ENCODE measurements around the gene NDUFA3.

Gene NDUFA3

GRCh38 chr19:54141356-54141755 is 38.7 kb downstream of the NDUFA3 start:
- no peak for FAIRE-seq

- no peak for FAIRE-seq
Measured at GRCh38 chr19:54142166-54142780, 39.6 kb downstream of the NDUFA3 start.

GRCh38 chr19:54145541-54146158 is 43.0 kb downstream of the NDUFA3 start:
- no peak for FAIRE-seq

GRCh38 chr19:54147676-54148075 is 45.0 kb downstream of the NDUFA3 start:
- FAIRE-seq = no peak

GRCh38 chr19:54148158-54148557 is 45.5 kb downstream of the NDUFA3 start:
- FAIRE-seq = no peak

- no peak for FAIRE-seq
Measured at GRCh38 chr19:54149021-54149812, 46.6 kb downstream of the NDUFA3 start.

- no peak for FAIRE-seq
Measured at GRCh38 chr19:54151362-54152035, 48.8 kb downstream of the NDUFA3 start.

GRCh38 chr19:54152267-54152666 is 49.6 kb downstream of the NDUFA3 start:
- no peak for FAIRE-seq

- no peak for FAIRE-seq
Measured at GRCh38 chr19:54152878-54153524, 50.3 kb downstream of the NDUFA3 start.

GRCh38 chr19:54153731-54154326 is 51.2 kb downstream of the NDUFA3 start:
- no peak for FAIRE-seq

- FAIRE-seq = no peak
Measured at GRCh38 chr19:54154603-54155345, 52.1 kb downstream of the NDUFA3 start.

- FAIRE-seq = no peak
Measured at GRCh38 chr19:54155694-54156093, 53.0 kb downstream of the NDUFA3 start.

GRCh38 chr19:54156490-54156889 is 53.8 kb downstream of the NDUFA3 start:
- FAIRE-seq = no peak

GRCh38 chr19:54156953-54157352 is 54.3 kb downstream of the NDUFA3 start:
- no peak for FAIRE-seq
